Stimulated activated CD8-positive, alpha-beta memory T cell treated with anti-CD3 and anti-CD28 coated beads, Interleukin-7, amount 100 ng/mL, for 1 hour (primary cell): ENCODE measurements around the gene C2orf42.
"Not testable (repeated sequence)": the region's sequence is repeated elsewhere in the genome, so short reads cannot be mapped to it uniquely, and the experiment has no call there.

ENCODE experiments used
- DNase-seq, 2 donors: peaks; one replicate each; pipeline ENCODE4 v3.0.0-alpha.2; 2020; ENCODE audit warnings: low read depth in 2 of 2

Gene C2orf42

GRCh38 chr2:70132244-70133126 lies 58.3 kb downstream of the C2orf42 start:
- DNase-seq: no peak

GRCh38 chr2:70131344-70132143 lies 59.3 kb downstream of the C2orf42 start:
- not testable (repeated sequence) for DNase-seq

- no peak for DNase-seq
Measured at GRCh38 chr2:70128005-70128404, 62.8 kb downstream of the C2orf42 start.

DNA sequence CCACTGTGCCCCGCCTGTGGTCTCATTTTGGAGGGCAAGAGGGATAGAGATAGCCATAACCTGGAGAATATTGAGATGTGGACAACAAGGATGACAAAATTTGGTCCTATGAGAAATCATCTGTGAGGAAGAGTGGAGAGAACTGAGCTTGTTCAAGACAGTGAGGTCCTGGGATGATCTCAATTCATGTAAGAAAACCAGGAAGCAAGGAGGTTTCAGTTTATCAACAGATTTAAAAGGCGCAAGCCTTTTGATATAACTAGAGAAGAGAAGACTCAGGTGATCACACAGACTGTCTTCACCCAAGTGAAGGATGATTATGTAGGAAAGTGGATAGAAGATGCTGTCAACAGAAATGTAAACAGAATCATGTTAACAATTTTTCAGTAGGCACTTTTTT lies 64.4 kb downstream of the C2orf42 start:
- DNase-seq: no peak

GRCh38 chr2:70125498-70125898 lies 65.3 kb downstream of the C2orf42 start:
- no peak for DNase-seq

- DNase-seq: no peak
Measured at GRCh38 chr2:70124983-70125480, 65.8 kb downstream of the C2orf42 start.

DNA sequence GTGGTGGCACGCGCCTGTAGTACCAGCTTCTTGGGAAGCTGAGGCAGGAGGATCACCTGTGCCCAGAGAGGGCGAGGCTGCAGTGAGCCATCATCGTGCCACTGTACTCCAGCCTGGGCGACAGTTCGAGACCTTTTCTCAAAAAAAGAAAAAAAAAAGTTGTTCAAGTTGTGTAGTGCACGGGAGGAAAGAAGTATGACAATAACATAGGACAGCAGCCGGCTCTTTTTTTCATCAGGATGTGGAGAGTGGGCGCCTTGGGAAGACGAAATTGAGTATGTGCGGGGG lies 67.0 kb downstream of the C2orf42 start:
- no peak for DNase-seq

GRCh38 chr2:70123051-70123828 lies 67.6 kb downstream of the C2orf42 start:
- no peak for DNase-seq

- no peak for DNase-seq
Measured at GRCh38 chr2:70122470-70122869, 68.3 kb downstream of the C2orf42 start.

DNA sequence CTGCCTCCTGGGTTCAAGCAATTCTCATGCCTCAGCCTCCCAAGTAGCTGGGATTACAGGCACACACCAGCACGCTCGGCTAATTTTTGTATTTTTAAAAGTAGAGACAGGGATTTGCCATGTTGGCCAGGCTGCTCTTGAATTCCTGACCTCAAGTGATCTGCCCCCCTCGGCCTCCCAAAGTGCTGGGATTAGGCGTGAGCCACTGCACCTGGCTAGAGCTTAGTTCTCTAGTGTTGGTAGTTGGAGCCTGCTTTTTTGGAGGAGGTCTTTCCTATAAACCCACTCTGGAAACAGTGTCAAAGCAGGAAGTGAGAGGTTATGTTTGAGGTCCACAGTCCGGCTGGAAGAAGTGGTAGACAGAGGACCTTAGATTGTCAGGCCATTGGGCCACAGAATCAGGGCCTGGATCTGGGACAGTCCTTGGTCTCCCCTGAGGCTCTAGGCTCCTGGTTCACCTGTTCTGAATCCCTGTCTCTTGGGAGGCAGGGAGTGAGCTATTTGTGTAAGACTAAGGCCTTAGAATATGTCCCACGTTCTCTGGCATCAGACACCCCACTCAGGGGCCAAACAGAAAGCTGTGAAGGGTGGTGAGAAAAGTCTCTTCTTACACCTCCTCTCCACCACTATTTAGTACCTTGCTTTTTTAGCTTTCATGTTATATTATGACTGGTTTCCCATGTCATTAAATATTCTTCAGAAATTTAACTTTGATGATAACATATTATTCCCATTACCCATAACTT lies 69.0 kb downstream of the C2orf42 start:
- no peak for DNase-seq

- no peak for DNase-seq
Measured at GRCh38 chr2:70118798-70119454, 71.9 kb downstream of the C2orf42 start.

- no peak for DNase-seq
Measured at GRCh38 chr2:70116936-70117552, 73.8 kb downstream of the C2orf42 start.

DNA sequence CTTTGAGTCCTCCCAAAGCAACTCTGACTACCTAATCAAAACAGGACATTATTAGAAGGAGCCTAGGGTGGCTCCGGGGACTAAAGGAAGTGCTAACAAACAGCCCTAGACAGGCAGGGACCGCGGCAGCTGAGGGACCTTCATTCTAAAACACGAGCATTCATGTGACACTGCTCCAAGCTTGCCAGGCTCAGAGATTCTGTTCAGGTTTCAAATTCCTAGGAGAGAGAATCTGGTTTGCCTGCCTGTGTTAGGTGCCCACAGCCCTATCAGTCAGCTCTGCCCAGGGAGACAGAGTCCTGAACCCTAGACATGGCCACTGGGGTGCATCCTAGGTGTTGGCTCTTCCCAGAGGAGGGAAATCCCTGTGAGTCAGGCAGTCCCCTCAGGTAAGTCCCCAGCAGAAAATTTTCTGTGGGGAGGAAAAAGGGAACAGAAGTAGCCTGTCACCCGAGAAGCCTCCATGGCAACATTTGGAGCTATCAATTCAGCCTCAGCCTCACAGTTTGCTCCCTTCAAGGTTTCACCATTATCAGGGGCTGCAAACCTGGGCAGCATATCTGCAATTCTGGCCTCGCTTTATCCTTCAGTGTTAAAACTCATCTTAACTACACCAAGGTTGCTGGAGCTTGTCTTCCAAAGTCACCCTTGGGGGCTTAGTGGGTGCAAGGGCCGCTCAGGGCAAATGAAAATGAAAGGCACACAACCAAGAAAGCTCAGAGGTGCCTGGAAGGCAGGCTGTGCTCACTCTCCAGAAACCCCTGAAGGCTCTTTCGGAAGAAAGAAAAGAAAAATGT lies 75.0 kb downstream of the C2orf42 start:
- no peak for DNase-seq

DNA sequence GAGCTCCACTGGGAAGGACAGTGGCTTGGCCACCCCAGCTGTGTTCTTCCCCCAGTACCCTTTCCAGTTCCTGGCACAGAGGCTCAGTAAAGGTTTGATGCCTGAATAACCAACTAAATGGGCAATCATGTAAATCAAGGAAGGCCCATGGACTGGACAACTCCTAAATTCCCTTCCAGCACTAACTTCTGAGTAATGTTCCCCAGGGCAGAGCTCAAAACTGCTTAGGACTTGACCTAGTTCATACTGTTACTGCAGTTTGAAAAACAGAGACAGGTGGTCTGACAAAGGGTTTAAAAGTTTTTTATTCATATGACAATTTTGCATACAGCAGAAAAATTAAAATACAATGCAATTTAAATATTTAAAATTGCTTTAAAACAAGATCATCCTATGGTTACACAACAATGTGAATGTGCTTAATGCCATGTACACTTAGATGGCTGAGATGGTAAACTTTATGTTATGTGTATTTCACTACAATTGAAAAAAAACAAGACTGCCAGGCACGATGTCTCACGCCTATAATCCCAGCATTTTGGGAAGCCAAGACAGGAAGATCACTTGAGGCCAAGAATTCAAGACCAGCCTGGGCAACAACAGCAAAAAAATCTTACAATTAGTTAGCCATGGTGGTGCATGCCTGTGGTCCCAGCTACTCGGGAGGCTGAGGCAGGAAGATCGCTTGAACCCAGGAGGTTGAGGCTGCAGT lies 77.3 kb downstream of the C2orf42 start:
- DNase-seq: no peak

DNA sequence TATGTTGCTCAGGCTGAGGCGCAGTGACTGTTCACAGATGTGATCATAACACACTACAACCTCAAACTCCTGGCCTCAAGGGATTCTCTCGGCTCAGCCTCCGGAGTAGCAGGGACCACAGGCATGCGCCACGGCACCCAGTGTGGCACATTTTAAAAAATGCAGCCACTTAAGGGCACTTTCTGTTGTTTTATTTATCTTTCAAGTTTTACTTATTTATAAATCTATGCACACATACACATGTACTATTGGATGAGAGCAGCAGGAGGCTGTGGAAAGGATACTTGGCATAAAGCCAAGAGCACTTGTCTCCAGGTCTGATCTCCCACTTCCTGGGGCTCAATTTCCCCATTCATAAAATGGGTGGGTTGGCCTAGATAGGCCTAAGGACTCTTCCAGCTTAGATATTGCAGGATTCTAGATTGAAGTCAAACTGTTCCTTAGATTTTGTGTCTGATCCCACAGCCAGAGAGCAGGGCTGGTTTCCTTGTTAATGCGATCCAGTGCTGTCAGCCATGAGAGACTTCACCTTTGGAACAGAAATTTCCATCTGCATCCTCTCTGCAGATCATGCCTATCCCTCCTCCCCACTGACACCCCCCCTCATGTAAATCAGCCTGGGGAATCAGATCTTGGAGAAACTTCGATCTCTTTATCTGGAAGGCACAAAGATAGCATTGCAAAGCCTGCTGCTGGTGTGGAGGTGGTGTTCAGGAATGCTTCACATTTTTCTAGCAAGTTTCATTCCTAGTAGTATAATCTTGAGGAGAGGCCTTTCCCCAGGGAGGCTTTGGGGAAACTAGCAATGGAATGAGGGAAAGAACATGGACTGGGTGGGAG lies 78.8 kb downstream of the C2orf42 start:
- DNase-seq: no peak

- not testable (repeated sequence) for DNase-seq
Measured at GRCh38 chr2:70110397-70110796, 80.4 kb downstream of the C2orf42 start.

GRCh38 chr2:70106138-70106537 lies 84.7 kb downstream of the C2orf42 start:
- DNase-seq: not testable (repeated sequence)
